Measurements from ENCODE around the gene RIC1.

RIC1 gene

GRCh38 chr9:5587024-5587423 is 41.9 kb upstream of the RIC1 start:
- no peak for FAIRE-seq
- no peak for DNase-seq (ENCODE audit: insufficient read length, low spot score)
- TF ChIP-seq CTCF (IDR thresholded peaks at IDR 0.05; ENCODE audit: insufficient read depth, missing control alignments): no peak

GRCh38 chr9:5592231-5592630 is 36.7 kb upstream of the RIC1 start:
- FAIRE-seq: no peak
- no peak for DNase-seq (ENCODE audit: insufficient read length, low spot score)
- TF ChIP-seq CTCF (IDR thresholded peaks at IDR 0.05; ENCODE audit: insufficient read depth, missing control alignments): no peak

- TF ChIP-seq CTCF (IDR thresholded peaks at IDR 0.05; ENCODE audit: insufficient read depth, missing control alignments): no peak
- FAIRE-seq (no peak), DNase-seq (ENCODE audit: insufficient read length, low spot score) (no peak)
Observed at GRCh38 chr9:5592904-5593303, 36.0 kb upstream of the RIC1 start.

- TF ChIP-seq CTCF (IDR thresholded peaks at IDR 0.05; ENCODE audit: insufficient read depth, missing control alignments): no peak
- FAIRE-seq: no peak
- no peak for DNase-seq (ENCODE audit: insufficient read length, low spot score)
Observed at GRCh38 chr9:5593904-5594303, 35.0 kb upstream of the RIC1 start.

- FAIRE-seq (no peak), DNase-seq (ENCODE audit: insufficient read length, low spot score) (no peak)
- TF ChIP-seq CTCF (IDR thresholded peaks at IDR 0.05; ENCODE audit: insufficient read depth, missing control alignments): no peak
Observed at GRCh38 chr9:5596173-5596572, 32.7 kb upstream of the RIC1 start.

GRCh38 chr9:5608298-5609225 is 20.3 kb upstream of the RIC1 start:
- DNase-seq (ENCODE audit: insufficient read length, low spot score) (no peak), FAIRE-seq (no peak)
- TF ChIP-seq CTCF (IDR thresholded peaks at IDR 0.05; ENCODE audit: insufficient read depth, missing control alignments): no peak

- FAIRE-seq (no peak), DNase-seq (ENCODE audit: insufficient read length, low spot score) (no peak)
- TF ChIP-seq CTCF (IDR thresholded peaks at IDR 0.05; ENCODE audit: insufficient read depth, missing control alignments): no peak
Observed at GRCh38 chr9:5609226-5609596, 19.7 kb upstream of the RIC1 start.
